Measurements from ENCODE around the gene DNAJC5G.
A peak's percentile ranks its signal among the peaks of the same experiment; 100 is the strongest.

Gene DNAJC5G

GRCh38 chr2:27275211-27276150, at the start of gene DNAJC5G:
Gene DNAJC5G (plus strand): TSS chr2:27275433. CDS start chr2:27276729, 1,296 bp downstream.
- no peak for DNase-seq

GRCh38 chr2:27225526-27225925, 49.7 kb upstream of the DNAJC5G start:
- no peak for DNase-seq

- no peak for DNase-seq
Measured at GRCh38 chr2:27227501-27227900, 47.7 kb upstream of the DNAJC5G start.

GRCh38 chr2:27231921-27232320, 43.3 kb upstream of the DNAJC5G start:
- no peak for DNase-seq

- DNase-seq: no peak
Measured at GRCh38 chr2:27233341-27233740, 41.9 kb upstream of the DNAJC5G start.

GRCh38 chr2:27236136-27236535, 39.1 kb upstream of the DNAJC5G start:
- no peak for DNase-seq

- no peak for DNase-seq
Measured at GRCh38 chr2:27236626-27237025, 38.6 kb upstream of the DNAJC5G start.

- DNase-seq: no peak
Measured at GRCh38 chr2:27237341-27237945, 37.8 kb upstream of the DNAJC5G start.

- no peak for DNase-seq
Measured at GRCh38 chr2:27238976-27239375, 36.3 kb upstream of the DNAJC5G start.

- no peak for DNase-seq
Measured at GRCh38 chr2:27240406-27240805, 34.8 kb upstream of the DNAJC5G start.

GRCh38 chr2:27241761-27242613, 33.2 kb upstream of the DNAJC5G start:
- DNase-seq: no peak

GRCh38 chr2:27242614-27242951, 32.6 kb upstream of the DNAJC5G start:
- DNase-seq: no peak

- no peak for DNase-seq
Measured at GRCh38 chr2:27243391-27244130, 31.7 kb upstream of the DNAJC5G start.

GRCh38 chr2:27245116-27245515, 30.1 kb upstream of the DNAJC5G start:
- no peak for DNase-seq

GRCh38 chr2:27245626-27246025, 29.6 kb upstream of the DNAJC5G start:
- DNase-seq: no peak

- no peak for DNase-seq
Measured at GRCh38 chr2:27247893-27248292, 27.3 kb upstream of the DNAJC5G start.

- no peak for DNase-seq
Measured at GRCh38 chr2:27249159-27249890, 25.9 kb upstream of the DNAJC5G start.

GRCh38 chr2:27249891-27250651, 25.2 kb upstream of the DNAJC5G start:
- peak; percentile 38 for DNase-seq

GRCh38 chr2:27250652-27251379, 24.4 kb upstream of the DNAJC5G start:
- no peak for DNase-seq

- no peak for DNase-seq
Measured at GRCh38 chr2:27251766-27252165, 23.5 kb upstream of the DNAJC5G start.
